ENCODE data around the gene XRRA1.
A peak's percentile ranks its signal among the peaks of the same experiment; 100 is the strongest.
"Not testable (repeated sequence)": the region's sequence is repeated elsewhere in the genome, so short reads cannot be mapped to it uniquely, and the experiment has no call there.

XRRA1 gene

GRCh38 chr11:74948898-74949752 lies at the start of gene XRRA1, which contains the start of gene SPCS2:
TSS of gene XRRA1 (minus strand) at chr11:74949091. CDS start at chr11:74940878, 8,213 bp downstream.
TSS of gene SPCS2 (plus strand) at chr11:74949266. CDS start at chr11:74949286, 20 bp downstream.
- peak; percentile 99 for DNase-seq (ENCODE audit: low read depth)

GRCh38 chr11:74992852-74993251 lies 44.0 kb upstream of the XRRA1 start:
- no peak for DNase-seq (ENCODE audit: low read depth)

GRCh38 chr11:74990941-74991340 lies 42.0 kb upstream of the XRRA1 start:
- no peak for DNase-seq (ENCODE audit: low read depth)

- not testable (repeated sequence) for DNase-seq (ENCODE audit: low read depth)
Measured at GRCh38 chr11:74990150-74990549, 41.3 kb upstream of the XRRA1 start.

- DNase-seq (ENCODE audit: low read depth) = no peak
Measured at GRCh38 chr11:74989260-74989638, 40.4 kb upstream of the XRRA1 start.

- peak; percentile 64 for DNase-seq (ENCODE audit: low read depth)
Measured at GRCh38 chr11:74988541-74989259, 39.8 kb upstream of the XRRA1 start, which contains the start of gene NEU3. TSS of gene NEU3 (plus strand) at chr11:74988933. CDS start at chr11:74989061, 128 bp downstream.

- no peak for DNase-seq (ENCODE audit: low read depth)
Measured at GRCh38 chr11:74984730-74985129, 35.8 kb upstream of the XRRA1 start.

GRCh38 chr11:74984070-74984469 lies 35.2 kb upstream of the XRRA1 start:
- no peak for DNase-seq (ENCODE audit: low read depth)

- DNase-seq (ENCODE audit: low read depth) = no peak
Measured at GRCh38 chr11:74981888-74982287, 33.0 kb upstream of the XRRA1 start.

- DNase-seq (ENCODE audit: low read depth) = no peak
Measured at GRCh38 chr11:74980634-74981033, 31.7 kb upstream of the XRRA1 start.

- no peak for DNase-seq (ENCODE audit: low read depth)
Measured at GRCh38 chr11:74978041-74978440, 29.1 kb upstream of the XRRA1 start.

GRCh38 chr11:74971424-74971823 lies 22.5 kb upstream of the XRRA1 start:
- no peak for DNase-seq (ENCODE audit: low read depth)

GRCh38 chr11:74970852-74971395 lies 22.0 kb upstream of the XRRA1 start:
- DNase-seq (ENCODE audit: low read depth) = no peak

GRCh38 chr11:74966651-74967050 lies 17.8 kb upstream of the XRRA1 start:
- DNase-seq (ENCODE audit: low read depth) = no peak

- DNase-seq (ENCODE audit: low read depth) = not testable (repeated sequence)
Measured at GRCh38 chr11:74960128-74960527, 11.2 kb upstream of the XRRA1 start.

- DNase-seq (ENCODE audit: low read depth) = peak; percentile 27
Measured at GRCh38 chr11:74957937-74958629, 9.2 kb upstream of the XRRA1 start.

- DNase-seq (ENCODE audit: low read depth) = no peak
Measured at GRCh38 chr11:74956397-74957015, 7.6 kb upstream of the XRRA1 start.

GRCh38 chr11:74954199-74954598 lies 5.3 kb upstream of the XRRA1 start:
- no peak for DNase-seq (ENCODE audit: low read depth)

GRCh38 chr11:74953451-74953850 lies 4.6 kb upstream of the XRRA1 start:
- no peak for DNase-seq (ENCODE audit: low read depth)

GRCh38 chr11:74952752-74953151 lies 3.9 kb upstream of the XRRA1 start:
- DNase-seq (ENCODE audit: low read depth) = no peak

GRCh38 chr11:74951226-74951625 lies 2.3 kb upstream of the XRRA1 start:
- DNase-seq (ENCODE audit: low read depth) = no peak
